ENCODE results near the gene SLC12A2. TPM values are rescaled to one million over a fixed set of nuclear protein-coding genes. Genes with fewer than 3 reads are reported as not detected.

SLC12A2 gene
- total RNA-seq, 1 experiment from 2014 or later: 85.2 TPM

- Mint-ChIP-seq H3K36me3 (ENCODE audit: insufficient read depth, unreplicated experiment) (no peaks in the 10 kb centered on the region), H3K4me3 (ENCODE audit: unreplicated experiment) (no peak overlapping the region), H3K27ac (ENCODE audit: unreplicated experiment) (no peak overlapping the region), H3K27me3 (ENCODE audit: insufficient read depth, unreplicated experiment) (no peaks in the 10 kb centered on the region), H3K4me1 (ENCODE audit: low read depth, unreplicated experiment) (peaks cover 13% of the 10 kb centered on the region), H3K9me3 (ENCODE audit: unreplicated experiment) (no peaks in the 10 kb centered on the region)
- BruUV-seq (replicated peaks): no TSS peak
- no peaks in the 10 kb centered on the region for H3K36me3 ChIP-seq (ENCODE audit: control insufficient read depth, insufficient read depth, low read length)
- intact Hi-C loops (cut with micrococcal nuclease; ENCODE audit: unreplicated experiment): no loop called here
- H3K27me3 ChIP-seq (replicated peaks; ENCODE audit: control insufficient read depth, insufficient read depth, low read length): no peaks in the 10 kb centered on the region
- ChIA-PET POLR2A (no interaction called here), CTCF (interaction anchor here (0.7 kb wide), 1 partner anchor 39 kb away, joined by 3 read pairs; no protein-coding TSS in a partner anchor)
- H3K4me3 ChIP-seq (ENCODE audit: low read depth, low read length): no peak overlapping the region
- no peak for DNase-seq
- peaks cover 19% of the 10 kb centered on the region; the same call in 1 of the 2 replicates for H3K4me1 ChIP-seq
- TF ChIP-seq CTCF (IDR thresholded peaks at IDR 0.05; ENCODE audit: insufficient read depth in 1 of 2, low read depth in 1 of 2, low read length in 1 of 2, severe bottlenecking in 1 of 2, unreplicated experiment in 1 of 2): no peak
- H3K9me3 ChIP-seq: no peaks in the 10 kb centered on the region
Measured at GRCh38 chr5:128038643-128039042, 44.9 kb upstream of the SLC12A2 start.

- H3K4me1 ChIP-seq: peaks cover 19% of the 10 kb centered on the region; the same call in 1 of the 2 replicates
- no peaks in the 10 kb centered on the region for H3K27me3 ChIP-seq (replicated peaks; ENCODE audit: control insufficient read depth, insufficient read depth, low read length)
- no peaks in the 10 kb centered on the region for H3K9me3 Mint-ChIP-seq (ENCODE audit: unreplicated experiment)
- BruUV-seq (replicated peaks): no TSS peak
- no peaks in the 10 kb centered on the region for H3K36me3 Mint-ChIP-seq (ENCODE audit: insufficient read depth, unreplicated experiment)
- no peaks in the 10 kb centered on the region for H3K9me3 ChIP-seq
- CTCF ChIA-PET: interaction anchor here (0.7 kb wide), 1 partner anchor 161 kb away, joined by 6 read pairs; no protein-coding TSS in a partner anchor
- H3K27me3 Mint-ChIP-seq (ENCODE audit: insufficient read depth, unreplicated experiment): no peaks in the 10 kb centered on the region
- H3K27ac Mint-ChIP-seq (ENCODE audit: unreplicated experiment): no peak overlapping the region
- H3K4me3 Mint-ChIP-seq (ENCODE audit: unreplicated experiment): no peak overlapping the region
- TF ChIP-seq CTCF (IDR thresholded peaks at IDR 0.05; ENCODE audit: insufficient read depth in 1 of 2, low read depth in 1 of 2, low read length in 1 of 2, severe bottlenecking in 1 of 2, unreplicated experiment in 1 of 2): no peak
- H3K4me1 Mint-ChIP-seq (ENCODE audit: low read depth, unreplicated experiment): peaks cover 15% of the 10 kb centered on the region
- no peaks in the 10 kb centered on the region; the same call in 1 of the 2 replicates for H3K36me3 ChIP-seq (ENCODE audit: control insufficient read depth, insufficient read depth, low read length)
- no peak overlapping the region for H3K4me3 ChIP-seq (ENCODE audit: low read depth, low read length)
- POLR2A ChIA-PET: no interaction called here
- DNase-seq: no peak
- intact Hi-C loops (cut with micrococcal nuclease; ENCODE audit: unreplicated experiment): loop anchor here (1.0 kb wide), 1 partner anchor 37 kb away; no protein-coding TSS in a partner anchor
Measured at GRCh38 chr5:128040927-128041326, 42.6 kb upstream of the SLC12A2 start.

DNA sequence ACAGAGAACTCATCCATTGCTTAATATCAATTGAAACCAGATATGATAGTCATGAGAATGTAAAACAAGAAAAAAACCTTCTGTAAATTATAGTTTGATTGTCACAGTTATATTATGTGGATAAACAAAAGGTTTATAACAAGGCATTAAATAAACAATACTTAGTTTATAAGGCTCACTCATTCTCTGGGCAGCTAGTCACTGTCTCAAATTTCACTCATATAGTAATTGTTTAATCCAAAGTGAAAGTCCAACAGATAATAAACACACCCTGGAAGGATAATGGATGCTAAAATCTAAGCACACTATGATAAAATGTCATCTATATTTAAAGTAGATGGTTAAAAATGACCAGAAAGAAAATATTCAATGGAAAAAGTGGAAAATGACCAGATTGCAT, 30.8 kb upstream of the SLC12A2 start:
- TF ChIP-seq CTCF (IDR thresholded peaks at IDR 0.05; ENCODE audit: insufficient read depth in 1 of 2, low read depth in 1 of 2, low read length in 1 of 2, severe bottlenecking in 1 of 2, unreplicated experiment in 1 of 2): no peak
- Mint-ChIP-seq H3K27ac (ENCODE audit: unreplicated experiment) (no peak overlapping the region), H3K27me3 (ENCODE audit: insufficient read depth, unreplicated experiment) (no peaks in the 10 kb centered on the region), H3K4me3 (ENCODE audit: unreplicated experiment) (no peak overlapping the region), H3K36me3 (ENCODE audit: insufficient read depth, unreplicated experiment) (no peaks in the 10 kb centered on the region), H3K4me1 (ENCODE audit: low read depth, unreplicated experiment) (peaks cover 6% of the 10 kb centered on the region), H3K9me3 (ENCODE audit: unreplicated experiment) (peaks cover 18% of the 10 kb centered on the region)
- no TSS peak for BruUV-seq (replicated peaks)
- Histone ChIP-seq H3K9me3 (peaks cover 9% of the 10 kb centered on the region; the same call in 1 of the 2 replicates), H3K27me3 (replicated peaks; ENCODE audit: control insufficient read depth, insufficient read depth, low read length) (no peaks in the 10 kb centered on the region), H3K4me3 (ENCODE audit: low read depth, low read length) (no peak overlapping the region), H3K36me3 (ENCODE audit: control insufficient read depth, insufficient read depth, low read length) (no peaks in the 10 kb centered on the region; the same call in 1 of the 2 replicates), H3K4me1 (0 out of 2 replicates have a peak, but pooled peaks cover 7% of the 10 kb centered on the region)
- DNase-seq: no peak
- intact Hi-C loops (cut with micrococcal nuclease; ENCODE audit: unreplicated experiment): no loop called here
- POLR2A ChIA-PET: no interaction called here
- CTCF ChIA-PET: no interaction called here

Measured in Caco-2 (cell line).